GM12801 (cell line): ENCODE data around the gene TMEM51.

ENCODE experiments used
- TF ChIP-seq, protein P1 (sequence below): IDR thresholded peaks from one replicate; pipeline ENCODE4 v1.5.1; 2011; ENCODE audit warnings: control low read depth; ENCODE audit not compliant: insufficient read length; ENCODE audit errors: extremely low read depth

Gene TMEM51

GRCh38 chr1:15170071-15170470 is 16.5 kb downstream of the TMEM51 start:
- TF ChIP-seq, protein P1, sequence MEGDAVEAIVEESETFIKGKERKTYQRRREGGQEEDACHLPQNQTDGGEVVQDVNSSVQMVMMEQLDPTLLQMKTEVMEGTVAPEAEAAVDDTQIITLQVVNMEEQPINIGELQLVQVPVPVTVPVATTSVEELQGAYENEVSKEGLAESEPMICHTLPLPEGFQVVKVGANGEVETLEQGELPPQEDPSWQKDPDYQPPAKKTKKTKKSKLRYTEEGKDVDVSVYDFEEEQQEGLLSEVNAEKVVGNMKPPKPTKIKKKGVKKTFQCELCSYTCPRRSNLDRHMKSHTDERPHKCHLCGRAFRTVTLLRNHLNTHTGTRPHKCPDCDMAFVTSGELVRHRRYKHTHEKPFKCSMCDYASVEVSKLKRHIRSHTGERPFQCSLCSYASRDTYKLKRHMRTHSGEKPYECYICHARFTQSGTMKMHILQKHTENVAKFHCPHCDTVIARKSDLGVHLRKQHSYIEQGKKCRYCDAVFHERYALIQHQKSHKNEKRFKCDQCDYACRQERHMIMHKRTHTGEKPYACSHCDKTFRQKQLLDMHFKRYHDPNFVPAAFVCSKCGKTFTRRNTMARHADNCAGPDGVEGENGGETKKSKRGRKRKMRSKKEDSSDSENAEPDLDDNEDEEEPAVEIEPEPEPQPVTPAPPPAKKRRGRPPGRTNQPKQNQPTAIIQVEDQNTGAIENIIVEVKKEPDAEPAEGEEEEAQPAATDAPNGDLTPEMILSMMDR: no peak

DNA sequence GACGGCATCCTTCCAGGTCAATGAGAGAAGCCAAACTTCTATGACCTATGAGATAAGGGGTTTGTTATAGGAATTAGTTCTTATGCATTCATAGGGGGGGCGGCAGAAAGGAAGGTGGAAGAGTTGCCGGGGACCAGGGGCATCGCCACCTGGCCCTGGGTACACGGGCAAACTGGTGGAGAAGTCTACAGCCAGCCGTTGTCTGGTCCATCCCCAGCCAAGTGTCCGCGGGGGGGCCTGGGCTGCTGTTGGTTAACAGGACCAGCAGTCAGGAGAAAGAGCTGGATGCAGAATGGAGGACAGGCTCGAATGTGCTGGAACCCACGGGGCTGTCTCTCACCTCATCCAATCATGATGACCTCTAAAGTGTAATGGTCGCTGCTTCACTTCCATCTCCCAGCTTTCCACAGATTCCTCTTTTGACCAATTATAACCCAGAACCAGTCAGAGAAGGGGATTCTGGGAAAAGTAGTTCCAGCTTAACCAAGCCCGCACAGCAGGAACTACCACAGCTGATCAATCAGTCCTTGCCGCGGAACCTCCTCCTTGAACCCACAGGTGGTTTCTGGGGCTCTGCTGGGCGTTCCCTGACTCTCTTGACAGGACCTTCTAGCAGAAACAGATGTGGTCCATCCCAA is 17.8 kb downstream of the TMEM51 start:
- TF ChIP-seq, protein P1: no peak

GRCh38 chr1:15172405-15173259 is 19.1 kb downstream of the TMEM51 start:
- TF ChIP-seq, protein P1: no peak

DNA sequence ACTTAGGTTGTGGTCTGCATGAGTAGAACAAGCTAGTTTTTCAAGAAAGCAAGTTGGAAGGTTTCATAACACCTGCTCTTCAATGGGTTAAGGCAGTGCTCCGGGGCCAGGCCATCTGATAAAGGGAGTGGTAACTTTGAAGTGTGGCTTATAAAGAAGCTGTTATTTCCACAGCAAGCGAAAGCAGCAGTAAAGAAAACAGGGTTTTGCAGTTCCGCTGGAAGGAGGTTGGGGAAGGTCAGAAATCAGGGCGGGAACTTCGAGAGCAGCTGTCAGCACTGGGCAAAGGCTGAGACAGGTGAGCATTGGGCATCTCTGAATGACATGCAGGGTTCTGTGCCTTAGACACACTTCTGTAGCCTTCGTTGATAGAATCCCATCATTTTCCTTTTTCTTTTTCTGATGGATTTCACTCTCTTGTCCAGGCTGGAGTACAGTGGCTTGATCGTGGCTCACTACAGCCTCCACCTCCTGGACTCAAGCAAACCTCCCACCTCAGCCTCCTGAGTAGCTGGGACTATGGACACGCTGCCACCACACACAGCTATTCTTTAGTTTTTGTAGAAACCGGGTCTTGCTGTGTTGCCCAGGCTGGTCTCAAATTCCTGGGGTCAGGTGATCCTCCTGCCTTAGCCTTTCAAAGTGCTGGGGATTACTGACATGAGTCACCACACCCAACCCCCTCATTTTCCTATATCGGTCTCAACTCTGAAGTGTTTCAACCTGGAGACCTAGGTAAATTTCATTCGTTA is 20.5 kb downstream of the TMEM51 start:
- TF ChIP-seq, protein P1: no peak

DNA sequence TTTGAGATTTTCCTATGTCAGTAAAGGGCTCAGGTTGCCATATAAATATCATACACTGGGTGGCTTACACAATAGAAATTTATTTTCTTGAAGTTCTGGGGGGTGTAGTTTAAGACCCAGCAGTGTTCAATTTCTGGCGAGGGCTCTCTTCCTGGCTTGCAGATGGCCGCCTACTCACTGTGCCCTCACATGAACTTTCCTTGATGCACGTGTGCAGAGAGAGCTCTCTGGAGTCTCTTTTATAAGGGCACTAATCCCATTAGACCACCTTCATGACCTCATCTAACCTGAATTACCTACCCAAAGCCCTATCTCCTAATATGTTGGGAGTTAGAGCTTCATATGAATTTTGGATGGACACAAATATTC is 21.1 kb downstream of the TMEM51 start:
- TF ChIP-seq, protein P1: no peak

DNA sequence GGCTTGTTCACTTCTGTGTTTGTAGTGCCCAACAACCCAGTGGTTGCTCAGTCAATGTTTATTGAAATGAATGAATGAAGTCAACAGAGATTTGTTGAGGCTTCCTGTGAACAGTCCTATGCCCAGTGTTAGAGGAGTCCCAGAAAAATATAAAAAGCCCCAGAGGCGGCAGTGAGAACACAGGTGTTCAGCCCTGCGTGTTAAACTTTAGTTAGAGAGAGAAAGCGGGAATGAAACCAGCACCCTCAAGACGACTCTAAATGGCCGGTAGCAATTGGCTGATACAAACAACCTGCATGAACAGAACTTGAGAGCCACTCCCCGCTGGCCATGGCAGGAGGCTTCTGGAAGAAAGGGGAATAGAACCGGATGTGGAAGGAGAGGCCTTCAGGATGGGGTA is 22.6 kb downstream of the TMEM51 start:
- TF ChIP-seq, protein P1: no peak
